Fibroblast of lung (primary cell): ENCODE results near the gene OPRM1. TPM values are rescaled to one million over a fixed set of nuclear protein-coding genes. Genes with fewer than 3 reads are reported as not detected.

Experiments
- DNase-seq, 2 donors: peaks; one replicate each; pipeline versions ENCODE4 v3.0.0 to v3.0.0-alpha.2; 2010; ENCODE audit warnings: low read depth in 2 of 2
- H2AFZ ChIP-seq: 2 replicates; pipeline ENCODE4 v1.5.1; 2012; ENCODE audit warnings: low read length, control low read depth, inconsistent platforms
- H3K27ac ChIP-seq: 2 replicates; pipeline ENCODE4 v1.5.1; 2011; ENCODE audit warnings: low read length, control low read depth; ENCODE audit not compliant: insufficient read depth
- H3K27me3 ChIP-seq: 2 replicates; pipeline ENCODE4 v1.5.1; 2011; ENCODE audit warnings: mild to moderate bottlenecking, low read length; ENCODE audit not compliant: control insufficient read depth, insufficient read depth
- H3K36me3 ChIP-seq: 2 replicates; pipeline ENCODE4 v1.5.1; 2011; ENCODE audit warnings: low read length; ENCODE audit not compliant: control insufficient read depth, insufficient read depth
- H3K4me1 ChIP-seq: 2 replicates; pipeline ENCODE4 v1.5.1; 2011; ENCODE audit warnings: low read length; ENCODE audit not compliant: control insufficient read depth, insufficient read depth; ENCODE audit errors: extremely low read depth
- H3K4me2 ChIP-seq: 2 replicates; pipeline ENCODE4 v1.5.1; 2011; ENCODE audit warnings: low read length, control low read depth; ENCODE audit not compliant: insufficient read depth; ENCODE audit errors: extremely low read depth
- H3K4me3 ChIP-seq, 4 experiments: fragments of 200-600 bp in 1 of 4; sonication (generic) in 1 of 4; replicated peaks in 1 of 4; 2 replicates each; pipeline ENCODE4 v1.5.1; 2011 to 2016; ENCODE audit warnings: low read length in 4 of 4, low read depth in 3 of 4, mild to moderate bottlenecking in 3 of 4, control low read depth in 2 of 4, inconsistent platforms in 1 of 4, mixed read lengths in 1 of 4; ENCODE audit not compliant: insufficient read depth in 1 of 4; ENCODE audit errors: control extremely low read depth in 1 of 4
- H3K79me2 ChIP-seq: 2 replicates; pipeline ENCODE4 v1.5.1; 2012; ENCODE audit warnings: mild to moderate bottlenecking, low read length, inconsistent platforms; ENCODE audit not compliant: control insufficient read depth, insufficient read depth
- H3K9ac ChIP-seq: 2 replicates; pipeline ENCODE4 v1.5.1; 2011; ENCODE audit warnings: mild to moderate bottlenecking, low read length, control low read depth; ENCODE audit not compliant: insufficient read depth
- H3K9me3 ChIP-seq: 2 replicates; pipeline ENCODE4 v1.5.1; 2012; ENCODE audit warnings: low read depth, low read length; ENCODE audit not compliant: control insufficient read depth, insufficient read depth
- H4K20me1 ChIP-seq: 2 replicates; pipeline ENCODE4 v1.5.1; 2011; ENCODE audit warnings: low read length; ENCODE audit not compliant: control insufficient read depth, insufficient read depth; ENCODE audit errors: extremely low read depth
- CTCF ChIP-seq, 2 donors: IDR thresholded peaks in 1 of 2; conservative IDR thresholded peaks in 1 of 2; 1 replicate in 1 of 2; 2 replicates in 1 of 2; pipeline ENCODE4 v1.5.1; 2011 to 2012; ENCODE audit warnings: low read length in 2 of 2, control low read depth in 1 of 2, inconsistent platforms in 1 of 2, low read depth in 1 of 2, mild to moderate bottlenecking in 1 of 2
- EZH2 ChIP-seq: IDR thresholded peaks from 2 replicates; pipeline ENCODE4 v1.5.1; 2012; ENCODE audit warnings: low read length, control low read depth, mild to moderate bottlenecking; ENCODE audit errors: missing control alignments
- polyA plus RNA-seq, 2 donors: library from polyadenylated mRNA; depleted of rRNA in 1 of 2; stranded (reverse) in 1 of 2; unstranded in 1 of 2; fragments of >200 nt; gene quantifications; 2 replicates each; pipeline ENCODE4 v1.2.1, GENCODE V29; 2011 to 2012; ENCODE audit warnings: missing spikeins in 1 of 2
- total RNA-seq: library from RNA; depleted of rRNA; stranded (reverse); fragments of >200 nt; gene quantifications from 2 replicates; pipeline ENCODE4 v1.2.1, GENCODE V29; 2014

Gene OPRM1
- total and polyA plus RNA-seq, 2 donors (not counting 1 experiment from before 2014, with no cell fraction given): not detected

DNA sequence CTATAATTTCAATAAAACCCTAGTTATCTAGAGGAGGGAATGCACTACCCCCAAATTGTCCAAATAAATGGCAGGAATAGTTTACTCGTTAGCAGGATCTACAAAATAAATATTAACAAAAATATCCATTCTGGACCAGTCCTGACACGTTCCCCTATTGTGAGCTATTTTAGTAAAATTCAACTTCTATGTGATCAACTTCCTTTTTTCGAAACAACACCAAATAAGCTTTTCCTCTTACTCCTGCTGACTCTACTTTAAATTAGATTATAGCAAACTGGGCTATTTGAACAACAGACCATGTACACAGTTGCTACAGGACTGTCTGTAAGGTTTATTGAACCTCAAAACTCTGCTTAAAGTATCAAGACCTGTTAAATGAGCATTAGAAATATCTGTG, 163.3 kb downstream of the OPRM1 start:
- Histone ChIP-seq H3K9ac (no peak overlapping the region), H3K79me2 (no peaks in the 10 kb centered on the region), H2AFZ (no peak overlapping the region), H3K4me1 (no peaks in the 10 kb centered on the region), H3K4me2 (no peak overlapping the region), H3K36me3 (no peaks in the 10 kb centered on the region), H4K20me1 (no peaks in the 10 kb centered on the region), H3K27me3 (no peaks in the 10 kb centered on the region), H3K27ac (no peak overlapping the region), H3K9me3 (no peaks in the 10 kb centered on the region), H3K4me3 (no peak overlapping the region)
- TF ChIP-seq CTCF (conservative IDR thresholded peaks at IDR 0.05 in 1 of 2, IDR thresholded peaks at IDR 0.05 in 1 of 2; ENCODE audit: low read depth in 1 of 2, low read length in 2 of 2): no peak
- no peak for TF ChIP-seq EZH2
- DNase-seq: no peak

DNA sequence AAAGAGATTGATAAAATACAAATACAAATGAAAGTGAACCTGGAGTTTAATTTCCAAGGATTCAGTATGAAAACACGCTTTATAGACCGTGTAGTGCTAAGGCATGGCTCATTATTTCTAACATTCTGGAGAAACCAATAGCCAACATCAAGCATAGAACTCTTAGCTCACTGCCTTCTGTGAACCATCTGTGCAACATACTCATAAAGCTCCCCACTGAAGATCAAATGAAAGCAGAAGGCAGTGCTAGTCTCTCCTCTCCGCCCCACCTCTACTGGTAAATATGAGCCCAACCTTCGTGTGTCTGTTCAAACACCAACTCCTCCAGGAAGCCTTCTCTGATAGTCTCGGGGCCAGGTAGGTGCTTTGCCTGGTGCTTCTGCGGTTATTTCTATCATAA, 163.9 kb downstream of the OPRM1 start:
- Histone ChIP-seq H3K9ac (no peak overlapping the region), H3K4me2 (no peak overlapping the region), H3K4me3 (no peak overlapping the region), H3K36me3 (no peaks in the 10 kb centered on the region), H3K9me3 (no peaks in the 10 kb centered on the region), H3K27ac (no peak overlapping the region), H2AFZ (no peak overlapping the region), H3K27me3 (no peaks in the 10 kb centered on the region), H3K79me2 (no peaks in the 10 kb centered on the region), H3K4me1 (no peaks in the 10 kb centered on the region), H4K20me1 (no peaks in the 10 kb centered on the region)
- DNase-seq: no peak
- TF ChIP-seq EZH2 (no peak), CTCF (conservative IDR thresholded peaks at IDR 0.05 in 1 of 2, IDR thresholded peaks at IDR 0.05 in 1 of 2; ENCODE audit: low read depth in 1 of 2, low read length in 2 of 2) (no peak)

- H3K9me3 ChIP-seq: no peaks in the 10 kb centered on the region
- H3K4me1 ChIP-seq: no peaks in the 10 kb centered on the region
- H3K36me3 ChIP-seq: no peaks in the 10 kb centered on the region
- H3K4me3 ChIP-seq: no peak overlapping the region
- no peak overlapping the region for H3K4me2 ChIP-seq
- H3K9ac ChIP-seq: no peak overlapping the region
- no peak overlapping the region for H3K27ac ChIP-seq
- no peaks in the 10 kb centered on the region for H4K20me1 ChIP-seq
- TF ChIP-seq CTCF (conservative IDR thresholded peaks at IDR 0.05 in 1 of 2, IDR thresholded peaks at IDR 0.05 in 1 of 2; ENCODE audit: low read depth in 1 of 2, low read length in 2 of 2) (no peak), EZH2 (no peak)
- DNase-seq: no peak
- no peaks in the 10 kb centered on the region for H3K79me2 ChIP-seq
- H2AFZ ChIP-seq: no peak overlapping the region
- H3K27me3 ChIP-seq: no peaks in the 10 kb centered on the region
Observed at GRCh38 chr6:154206141-154206540, 167.1 kb downstream of the OPRM1 start.
